NCI-H2227 (cell line): ENCODE results near the gene SDCCAG8.

Experiments
- DNase-seq: peaks from one replicate; lab custom pipeline; 2025; ENCODE audit not compliant: unreplicated experiment; lab: John Stamatoyannopoulos, UW

SDCCAG8 gene

GRCh38 chr1:243280571-243281129, 24.8 kb downstream of the SDCCAG8 start:
- DNase-seq, result no peak

- DNase-seq, result no peak
Measured at GRCh38 chr1:243281672-243282071, 25.8 kb downstream of the SDCCAG8 start.

GRCh38 chr1:243286409-243287122, 30.7 kb downstream of the SDCCAG8 start:
- no peak for DNase-seq

GRCh38 chr1:243287123-243287460, 31.3 kb downstream of the SDCCAG8 start:
- DNase-seq, result no peak

- DNase-seq, result no peak
Measured at GRCh38 chr1:243287652-243288051, 31.8 kb downstream of the SDCCAG8 start.

GRCh38 chr1:243288062-243288461, 32.2 kb downstream of the SDCCAG8 start:
- DNase-seq, result no peak

- no peak for DNase-seq
Measured at GRCh38 chr1:243291292-243291691, 35.5 kb downstream of the SDCCAG8 start.

- DNase-seq, result no peak
Measured at GRCh38 chr1:243292117-243292516, 36.3 kb downstream of the SDCCAG8 start.

- DNase-seq, result no peak
Measured at GRCh38 chr1:243293941-243294722, 38.3 kb downstream of the SDCCAG8 start.

- DNase-seq, result no peak
Measured at GRCh38 chr1:243294723-243295121, 38.9 kb downstream of the SDCCAG8 start.

- DNase-seq, result no peak
Measured at GRCh38 chr1:243299069-243299468, 43.2 kb downstream of the SDCCAG8 start.

GRCh38 chr1:243301059-243301458, 45.2 kb downstream of the SDCCAG8 start:
- no peak for DNase-seq

- no peak for DNase-seq
Measured at GRCh38 chr1:243311809-243312208, 56.0 kb downstream of the SDCCAG8 start.

- DNase-seq, result no peak
Measured at GRCh38 chr1:243312952-243313634, 57.3 kb downstream of the SDCCAG8 start.

GRCh38 chr1:243313635-243314536, 58.0 kb downstream of the SDCCAG8 start:
- DNase-seq, result no peak

- DNase-seq, result no peak
Measured at GRCh38 chr1:243315455-243315854, 59.6 kb downstream of the SDCCAG8 start.

- DNase-seq, result no peak
Measured at GRCh38 chr1:243315893-243316292, 60.1 kb downstream of the SDCCAG8 start.

GRCh38 chr1:243316366-243316989, 60.6 kb downstream of the SDCCAG8 start:
- DNase-seq, result no peak

- DNase-seq, result no peak
Measured at GRCh38 chr1:243320224-243320623, 64.4 kb downstream of the SDCCAG8 start.

- DNase-seq, result no peak
Measured at GRCh38 chr1:243322326-243322725, 66.5 kb downstream of the SDCCAG8 start.
